ENCODE measurements around the gene RMND5B.

The RMND5B gene

GRCh38 chr5:178115136-178115813 is 15.5 kb upstream of the RMND5B start:
- peak overlapping the region; percentile 53 to 91 (median 90) for H3K27ac Mint-ChIP-seq
- H3K9me3 Mint-ChIP-seq: no peaks in the 10 kb centered on the region
- peak overlapping the region; percentile 85 to 93 (median 92) for H3K4me3 Mint-ChIP-seq
- H3K27me3 Mint-ChIP-seq (ENCODE audit: low read depth): peaks cover 48% of the 10 kb centered on the region
- no peaks in the 10 kb centered on the region for H3K36me3 Mint-ChIP-seq (ENCODE audit: low read depth)
- no peak for TF ChIP-seq CTCF (IDR thresholded peaks at IDR 0.05; ENCODE audit: unreplicated experiment in 3 of 3)
- peaks cover 28% of the 10 kb centered on the region for H3K4me1 Mint-ChIP-seq

GRCh38 chr5:178115814-178116142 is 15.0 kb upstream of the RMND5B start:
- Mint-ChIP-seq H3K36me3 (ENCODE audit: low read depth) (no peaks in the 10 kb centered on the region), H3K27me3 (ENCODE audit: low read depth) (peaks cover 43% of the 10 kb centered on the region), H3K4me3 (peak overlapping the region; percentile 49 to 93 (median 85)), H3K9me3 (no peaks in the 10 kb centered on the region), H3K4me1 (peaks cover 30% of the 10 kb centered on the region), H3K27ac (peak overlapping the region; percentile 53 to 91 (median 90))
- no peak for TF ChIP-seq CTCF (IDR thresholded peaks at IDR 0.05; ENCODE audit: unreplicated experiment in 3 of 3)

GRCh38 chr5:178116143-178116885 is 14.5 kb upstream of the RMND5B start:
- no peaks in the 10 kb centered on the region for H3K36me3 Mint-ChIP-seq (ENCODE audit: low read depth)

GRCh38 chr5:178117923-178118701 is 12.7 kb upstream of the RMND5B start:
- no peak overlapping the region for H3K27ac Mint-ChIP-seq
- no peaks in the 10 kb centered on the region for H3K36me3 Mint-ChIP-seq (ENCODE audit: low read depth)
- H3K27me3 Mint-ChIP-seq (ENCODE audit: low read depth): peaks cover 29% of the 10 kb centered on the region
- no peaks in the 10 kb centered on the region for H3K9me3 Mint-ChIP-seq
- no peak overlapping the region for H3K4me3 Mint-ChIP-seq
- peaks cover 44% of the 10 kb centered on the region for H3K4me1 Mint-ChIP-seq
- TF ChIP-seq CTCF (IDR thresholded peaks at IDR 0.05; ENCODE audit: unreplicated experiment in 3 of 3): no peak

More at GRCh38 chr5:178116143-178116885, 14.5 kb upstream of the RMND5B start:
- H3K9me3 Mint-ChIP-seq: no peaks in the 10 kb centered on the region
- peak overlapping the region; percentile 53 to 91 (median 90) for H3K27ac Mint-ChIP-seq
- TF ChIP-seq CTCF (IDR thresholded peaks at IDR 0.05; ENCODE audit: unreplicated experiment in 3 of 3): no peak
- peaks cover 36% of the 10 kb centered on the region for H3K4me1 Mint-ChIP-seq
- H3K4me3 Mint-ChIP-seq: peak overlapping the region; percentile 49 to 93 (median 85)
- H3K27me3 Mint-ChIP-seq (ENCODE audit: low read depth): peaks cover 39% of the 10 kb centered on the region

- no peak overlapping the region for H3K27ac Mint-ChIP-seq
- no peaks in the 10 kb centered on the region for H3K9me3 Mint-ChIP-seq
- TF ChIP-seq CTCF (IDR thresholded peaks at IDR 0.05; ENCODE audit: unreplicated experiment in 3 of 3): no peak
- peaks cover 55% of the 10 kb centered on the region for H3K4me1 Mint-ChIP-seq
- no peaks in the 10 kb centered on the region for H3K36me3 Mint-ChIP-seq (ENCODE audit: low read depth)
- no peak overlapping the region for H3K4me3 Mint-ChIP-seq
- H3K27me3 Mint-ChIP-seq (ENCODE audit: low read depth): peaks cover 18% of the 10 kb centered on the region
These were observed 10.8 kb upstream of the RMND5B start for GRCh38 chr5:178119915-178120606.
